Measurements from ENCODE around the gene LDHAL6B. TPM values are rescaled to one million over a fixed set of nuclear protein-coding genes. Genes with fewer than 3 reads are reported as not detected.

Gene LDHAL6B
- total RNA-seq, 2 experiments from 2014 or later: not detected

DNA sequence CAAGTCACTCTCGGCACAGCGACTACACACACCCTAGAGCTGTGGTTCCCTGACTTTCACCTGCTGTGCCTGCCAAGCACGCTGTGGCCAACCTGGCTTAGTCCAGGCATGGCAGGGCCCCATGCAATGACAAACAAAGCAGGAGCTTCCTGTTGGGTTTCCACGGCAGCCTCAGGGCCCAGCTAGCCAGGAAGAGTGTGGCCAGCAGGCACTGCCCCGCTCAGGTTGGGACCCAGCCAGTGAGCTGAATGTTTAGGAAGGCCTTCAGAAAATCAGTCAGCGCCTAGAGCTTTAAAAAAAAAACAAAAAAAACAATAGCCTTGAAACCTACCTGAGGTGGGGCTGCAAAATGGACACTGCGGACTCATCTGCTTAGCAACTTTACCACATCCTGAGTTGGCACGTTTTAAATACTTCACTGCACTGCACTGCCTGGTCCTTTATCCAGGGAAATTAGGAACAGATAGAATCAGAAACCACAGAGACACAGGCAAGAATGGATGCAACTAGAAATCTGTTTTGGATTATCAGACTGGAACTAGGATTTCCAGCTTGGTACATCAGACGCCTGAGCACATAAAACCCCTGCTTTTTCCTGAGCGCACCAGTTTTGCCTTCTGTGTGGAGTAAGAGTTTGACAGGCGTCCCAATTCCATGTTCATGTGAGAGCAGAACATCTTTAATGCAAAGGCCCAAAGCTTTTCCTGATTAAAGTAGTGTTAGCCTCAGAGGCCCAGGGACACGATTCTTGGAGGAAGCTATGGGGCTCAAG is 36.2 kb upstream of the LDHAL6B start:
- peaks cover 34% of the 10 kb centered on the region for H3K4me1 Mint-ChIP-seq
- H3K27me3 Mint-ChIP-seq: no peaks in the 10 kb centered on the region
- H3K36me3 Mint-ChIP-seq (ENCODE audit: low read depth): peaks cover 5% of the 10 kb centered on the region
- no peaks in the 10 kb centered on the region for H3K9me3 Mint-ChIP-seq
- H3K27ac Mint-ChIP-seq: peak overlapping the region; percentile 41
- ChIA-PET POLR2A (no interaction called here), CTCF (interaction anchor here (1.7 kb wide), 1 partner anchor 125 kb away, joined by 4 read pairs; no protein-coding TSS in a partner anchor)
- DNase-seq: no peak
- H3K4me3 Mint-ChIP-seq: no peak overlapping the region

DNA sequence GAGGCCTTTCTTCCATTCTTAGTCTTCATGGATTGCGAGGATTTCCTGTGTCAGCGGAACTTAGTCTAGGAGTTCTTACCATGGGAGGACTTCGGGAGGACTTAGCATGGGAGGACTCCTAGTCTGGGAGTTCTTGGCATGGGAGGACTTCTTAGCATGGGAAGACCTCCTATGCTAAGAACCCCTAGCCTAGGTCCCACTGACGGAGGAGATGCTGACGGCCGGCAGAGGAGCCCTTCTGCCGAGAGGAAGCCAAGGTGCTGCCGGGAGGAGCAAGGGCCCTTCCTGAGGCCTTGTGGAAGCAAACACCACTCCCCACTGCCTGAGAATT is 35.6 kb upstream of the LDHAL6B start:
- no peak overlapping the region for H3K4me3 Mint-ChIP-seq
- no peak for DNase-seq
- POLR2A ChIA-PET: no interaction called here
- H3K36me3 Mint-ChIP-seq (ENCODE audit: low read depth): peaks cover 1% of the 10 kb centered on the region
- H3K27me3 Mint-ChIP-seq: no peaks in the 10 kb centered on the region
- no peaks in the 10 kb centered on the region for H3K9me3 Mint-ChIP-seq
- CTCF ChIA-PET: no interaction called here
- H3K27ac Mint-ChIP-seq: no peak overlapping the region
- peaks cover 32% of the 10 kb centered on the region for H3K4me1 Mint-ChIP-seq

DNA sequence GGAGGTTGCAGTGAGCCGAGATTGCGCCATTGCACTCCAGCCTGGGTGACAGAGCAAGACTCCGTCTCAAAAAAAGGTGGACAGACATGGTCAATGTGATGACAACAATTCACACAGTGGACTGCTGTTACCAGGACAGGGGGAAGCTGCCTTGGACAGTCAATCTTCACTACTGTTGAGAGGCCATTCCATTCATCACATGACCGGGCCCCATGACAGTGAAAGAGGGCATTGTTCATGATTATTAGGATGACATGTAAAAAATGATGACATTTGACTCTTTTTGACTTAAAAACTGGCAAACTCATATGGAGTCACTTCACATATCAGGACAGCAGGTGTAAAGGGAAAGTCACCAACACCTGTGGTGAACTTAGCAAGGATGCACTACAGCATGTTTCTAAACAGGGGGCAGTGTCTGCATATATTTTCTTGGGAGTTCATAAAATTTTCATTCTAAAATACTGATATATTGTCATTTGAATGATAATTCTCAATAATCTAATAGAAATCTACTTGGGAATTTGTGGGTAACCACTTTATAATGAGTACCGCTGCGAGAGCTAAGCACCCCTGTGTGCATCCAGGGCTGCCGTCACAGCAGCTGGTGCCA is 34.2 kb upstream of the LDHAL6B start:
- H3K4me1 Mint-ChIP-seq: peaks cover 28% of the 10 kb centered on the region
- H3K27ac Mint-ChIP-seq: no peak overlapping the region
- DNase-seq: no peak
- H3K4me3 Mint-ChIP-seq: no peak overlapping the region
- POLR2A ChIA-PET: no interaction called here
- peaks cover 6% of the 10 kb centered on the region for H3K27me3 Mint-ChIP-seq
- CTCF ChIA-PET: interaction anchor here (1.5 kb wide), 1 partner anchor 320 kb away, joined by 3 read pairs; no protein-coding TSS in a partner anchor
- no peaks in the 10 kb centered on the region for H3K9me3 Mint-ChIP-seq
- peaks cover 1% of the 10 kb centered on the region for H3K36me3 Mint-ChIP-seq (ENCODE audit: low read depth)

DNA sequence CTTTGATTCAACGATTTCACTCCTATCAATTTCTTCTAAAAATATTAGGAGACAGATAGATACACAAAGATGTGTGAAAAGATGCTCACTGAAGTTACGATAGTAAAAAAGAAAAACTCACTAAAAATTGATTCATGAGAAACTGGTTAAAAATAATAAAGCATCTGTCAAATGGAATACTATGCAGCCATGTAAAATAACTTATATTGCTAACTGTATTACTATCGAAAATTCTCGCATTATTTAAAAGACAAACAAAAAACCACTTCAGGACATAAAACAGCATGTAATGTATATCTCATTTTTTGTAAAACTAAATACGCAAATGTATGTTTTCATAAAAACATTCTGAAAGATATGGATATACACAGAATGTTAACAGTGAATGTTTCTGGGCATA is 33.4 kb upstream of the LDHAL6B start:
- H3K27me3 Mint-ChIP-seq: peaks cover 11% of the 10 kb centered on the region
- H3K4me3 Mint-ChIP-seq: no peak overlapping the region
- POLR2A ChIA-PET: no interaction called here
- no peak for DNase-seq
- CTCF ChIA-PET: interaction anchor here (1.5 kb wide), 1 partner anchor 319 kb away, joined by 3 read pairs; no protein-coding TSS in a partner anchor
- peaks cover 1% of the 10 kb centered on the region for H3K36me3 Mint-ChIP-seq (ENCODE audit: low read depth)
- H3K4me1 Mint-ChIP-seq: peaks cover 28% of the 10 kb centered on the region
- H3K9me3 Mint-ChIP-seq: no peaks in the 10 kb centered on the region
- no peak overlapping the region for H3K27ac Mint-ChIP-seq

DNA sequence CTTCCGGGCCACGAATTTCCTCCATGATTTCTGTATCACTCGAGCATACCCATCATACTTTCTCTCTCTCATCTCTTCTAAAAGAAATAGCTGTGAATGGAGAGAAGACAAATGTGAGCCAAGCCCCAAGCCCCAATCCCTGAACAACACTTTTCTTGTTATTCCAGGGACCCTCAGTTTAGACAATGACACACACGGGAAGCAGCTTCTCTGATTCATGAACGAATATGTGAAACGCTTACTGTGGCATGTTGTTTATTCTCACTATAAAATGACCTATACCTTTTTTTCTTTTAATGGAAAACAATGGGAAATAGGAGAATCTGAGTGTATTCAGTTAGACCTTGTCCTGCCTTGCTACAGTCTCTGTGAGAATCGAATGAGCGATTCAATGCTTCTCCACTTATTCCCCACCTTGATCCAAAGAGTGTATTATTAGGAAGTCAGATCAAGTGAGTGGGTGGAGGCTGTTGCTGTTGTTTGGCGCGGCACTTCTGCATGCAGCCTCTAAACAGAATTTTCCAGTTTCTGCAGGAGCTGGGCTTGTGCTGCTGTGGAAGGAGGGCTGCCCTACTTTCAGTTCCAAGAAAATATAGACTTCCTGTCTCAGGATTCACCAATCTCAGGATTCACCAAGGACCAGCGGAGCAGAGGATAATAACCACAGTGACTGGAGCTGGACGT is 32.4 kb upstream of the LDHAL6B start:
- DNase-seq: no peak
- CTCF ChIA-PET: interaction anchor here (0.9 to 1.2 kb wide), 2 partner anchors 83 to 186 kb away, joined by 3 read pairs; no protein-coding TSS in a partner anchor
- peaks cover 26% of the 10 kb centered on the region for H3K4me1 Mint-ChIP-seq
- peaks cover 11% of the 10 kb centered on the region for H3K27me3 Mint-ChIP-seq
- no peaks in the 10 kb centered on the region for H3K9me3 Mint-ChIP-seq
- H3K36me3 Mint-ChIP-seq (ENCODE audit: low read depth): peaks cover 1% of the 10 kb centered on the region
- POLR2A ChIA-PET: interaction anchor here (0.6 to 0.7 kb wide), 2 partner anchors 145 to 195 kb away, joined by 3 to 4 read pairs; no protein-coding TSS in a partner anchor
- no peak overlapping the region for H3K27ac Mint-ChIP-seq
- H3K4me3 Mint-ChIP-seq: no peak overlapping the region

DNA sequence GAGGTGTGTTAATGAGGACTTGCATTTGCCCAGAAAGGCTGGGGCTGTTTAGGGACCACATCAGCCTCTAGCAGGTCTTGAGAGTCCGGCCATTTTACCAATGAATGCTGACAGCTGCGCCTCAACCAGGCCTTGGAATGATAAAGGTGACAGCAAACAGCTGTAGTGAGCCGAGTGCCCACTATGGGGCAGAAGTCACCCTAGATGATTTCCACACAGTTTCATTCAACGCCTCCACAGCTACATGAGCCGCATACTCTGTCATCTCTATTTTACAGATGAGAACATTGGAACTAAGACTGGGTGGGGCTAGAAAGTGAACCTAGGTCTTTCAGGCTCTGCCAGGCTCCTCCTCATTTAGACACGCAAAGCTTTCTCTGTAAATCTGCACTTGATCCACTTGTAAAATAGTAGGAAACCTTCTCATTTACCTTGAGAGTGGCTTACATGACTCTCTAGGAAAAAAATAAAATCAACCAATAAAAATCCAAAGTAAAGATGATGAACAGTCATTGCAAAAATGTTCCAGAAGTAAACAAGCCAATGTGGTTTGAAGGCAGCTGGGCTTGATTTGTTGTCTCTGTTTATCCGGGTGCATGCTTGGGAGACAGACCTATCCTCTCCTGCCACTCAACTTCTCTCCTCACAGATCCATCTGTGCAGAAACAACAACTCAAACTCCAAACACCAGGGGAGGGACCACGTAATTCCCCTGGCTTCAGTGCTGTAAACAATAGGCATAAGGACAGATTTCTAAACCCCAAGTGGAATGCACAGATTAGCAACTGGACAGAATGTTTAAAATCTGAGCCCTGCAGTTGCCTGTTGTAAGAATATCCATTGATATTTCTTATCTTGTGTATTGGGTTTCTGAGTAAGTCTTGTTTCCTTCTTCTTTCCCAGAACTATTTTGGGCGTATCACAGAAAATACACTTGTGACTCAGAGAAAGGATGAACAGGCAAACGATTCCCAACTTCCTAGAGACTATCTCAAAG is 31.5 kb upstream of the LDHAL6B start:
- ChIA-PET POLR2A (interaction anchor here (0.6 kb wide), 1 partner anchor 196 kb away, joined by 3 read pairs; no protein-coding TSS in a partner anchor), CTCF (interaction anchor here (0.7 to 1.2 kb wide), 3 partner anchors 82 to 319 kb away, joined by 3 read pairs; no protein-coding TSS in a partner anchor)
- H3K36me3 Mint-ChIP-seq (ENCODE audit: low read depth): peaks cover 1% of the 10 kb centered on the region
- peaks cover 20% of the 10 kb centered on the region for H3K4me1 Mint-ChIP-seq
- H3K27me3 Mint-ChIP-seq: peaks cover 11% of the 10 kb centered on the region
- no peak overlapping the region for H3K4me3 Mint-ChIP-seq
- peaks cover 2% of the 10 kb centered on the region for H3K9me3 Mint-ChIP-seq
- peak; percentile 46 for DNase-seq
- no peak overlapping the region for H3K27ac Mint-ChIP-seq

DNA sequence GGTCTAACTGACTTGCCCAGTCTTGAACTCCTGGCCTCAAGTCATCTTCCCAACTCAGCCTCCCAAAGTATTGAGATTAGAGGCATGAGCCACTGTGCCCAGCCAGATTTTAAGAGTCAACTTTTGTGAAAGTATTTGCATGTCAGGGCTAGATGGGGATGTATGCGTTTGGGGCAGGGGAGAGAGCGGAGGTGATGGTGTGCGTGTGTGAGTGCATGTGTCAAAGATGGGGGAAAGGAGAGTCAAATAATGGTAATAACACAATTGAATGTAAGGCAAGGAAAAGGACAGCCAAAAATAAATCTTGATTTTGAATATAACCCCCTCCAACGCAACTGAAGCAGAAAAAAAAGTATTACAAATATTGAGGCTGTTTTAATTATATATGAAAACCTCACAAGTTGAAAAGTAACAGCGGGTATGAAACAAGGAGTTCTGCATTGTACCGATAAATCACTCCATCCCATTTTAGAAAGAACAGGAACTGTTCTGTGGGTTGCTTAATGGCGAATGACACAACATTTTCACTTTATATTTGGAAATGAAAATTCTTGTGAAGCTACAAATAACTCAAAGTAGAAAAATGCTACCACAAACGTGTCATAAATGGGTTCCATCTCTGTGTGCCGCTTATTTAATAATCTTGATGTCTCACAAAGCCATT is 29.9 kb upstream of the LDHAL6B start:
- H3K4me3 Mint-ChIP-seq: no peak overlapping the region
- H3K27ac Mint-ChIP-seq: no peak overlapping the region
- POLR2A ChIA-PET: no interaction called here
- H3K36me3 Mint-ChIP-seq (ENCODE audit: low read depth): peaks cover 9% of the 10 kb centered on the region
- CTCF ChIA-PET: interaction anchor here (0.6 to 1.7 kb wide), 5 partner anchors 9 to 1135 kb away, joined by 3 to 5 read pairs (median 4); no protein-coding TSS in a partner anchor
- peaks cover 12% of the 10 kb centered on the region for H3K4me1 Mint-ChIP-seq
- H3K9me3 Mint-ChIP-seq: peaks cover 12% of the 10 kb centered on the region
- DNase-seq: no peak
- peaks cover 11% of the 10 kb centered on the region for H3K27me3 Mint-ChIP-seq

DNA sequence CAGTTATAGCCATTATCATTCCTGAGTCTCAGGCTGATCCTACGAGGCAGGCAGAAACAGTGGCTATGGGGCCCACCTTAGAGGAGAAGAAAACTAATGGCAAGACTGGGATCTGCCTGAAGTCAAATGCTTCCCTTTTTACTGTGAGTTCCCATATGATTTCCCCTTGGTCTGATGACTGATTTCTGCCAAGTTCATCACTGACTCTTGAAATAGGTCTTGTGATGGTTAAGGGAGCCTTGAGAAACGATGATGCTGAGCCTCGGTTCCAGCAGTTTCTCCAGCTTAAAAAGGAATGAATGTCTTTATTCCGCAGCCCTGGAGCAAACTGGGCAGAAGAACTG is 29.4 kb upstream of the LDHAL6B start:
- Mint-ChIP-seq H3K27ac (no peak overlapping the region), H3K36me3 (ENCODE audit: low read depth) (peaks cover 10% of the 10 kb centered on the region), H3K27me3 (peaks cover 11% of the 10 kb centered on the region), H3K9me3 (peaks cover 13% of the 10 kb centered on the region), H3K4me1 (peaks cover 12% of the 10 kb centered on the region), H3K4me3 (no peak overlapping the region)
- CTCF ChIA-PET: interaction anchor here (1.1 to 2.0 kb wide), 5 partner anchors 9 to 316 kb away, joined by 3 to 5 read pairs (median 4); no protein-coding TSS in a partner anchor
- DNase-seq: no peak
- POLR2A ChIA-PET: no interaction called here

DNA sequence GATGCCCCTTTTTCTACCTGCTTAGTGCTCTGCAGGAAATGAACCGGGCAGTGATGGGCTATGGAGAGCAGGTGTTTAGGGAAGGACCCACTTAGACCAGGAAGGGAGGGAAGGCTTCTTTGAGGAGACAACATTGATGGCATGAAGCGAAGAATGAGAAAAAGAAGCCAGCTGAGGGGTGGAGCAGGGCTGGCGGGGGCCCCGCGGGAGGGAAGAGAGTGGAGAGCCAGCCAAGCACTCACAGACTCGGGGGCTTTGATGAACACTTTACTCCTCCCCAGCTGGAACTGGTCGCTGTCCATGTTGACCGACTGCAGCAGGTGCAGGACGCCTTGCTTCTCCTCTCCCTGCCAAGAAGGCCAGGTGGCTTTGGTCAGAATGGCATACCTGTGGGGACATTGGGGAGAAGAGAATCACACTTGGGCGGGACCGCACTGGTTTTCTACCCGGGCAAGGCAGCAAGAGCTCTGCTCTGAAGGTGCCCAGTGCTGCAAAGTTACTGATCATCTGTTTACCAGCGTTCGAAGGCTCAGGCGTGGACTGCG is 28.4 kb upstream of the LDHAL6B start:
- H3K4me3 Mint-ChIP-seq: no peak overlapping the region
- no peak for DNase-seq
- peaks cover 17% of the 10 kb centered on the region for H3K9me3 Mint-ChIP-seq
- H3K27me3 Mint-ChIP-seq: peaks cover 11% of the 10 kb centered on the region
- H3K36me3 Mint-ChIP-seq (ENCODE audit: low read depth): peaks cover 10% of the 10 kb centered on the region
- H3K4me1 Mint-ChIP-seq: peaks cover 12% of the 10 kb centered on the region
- no peak overlapping the region for H3K27ac Mint-ChIP-seq
- POLR2A ChIA-PET: no interaction called here
- CTCF ChIA-PET: interaction anchor here (0.5 to 2.0 kb wide), 6 partner anchors 8 to 315 kb away, joined by 3 to 5 read pairs (median 4); no protein-coding TSS in a partner anchor

DNA sequence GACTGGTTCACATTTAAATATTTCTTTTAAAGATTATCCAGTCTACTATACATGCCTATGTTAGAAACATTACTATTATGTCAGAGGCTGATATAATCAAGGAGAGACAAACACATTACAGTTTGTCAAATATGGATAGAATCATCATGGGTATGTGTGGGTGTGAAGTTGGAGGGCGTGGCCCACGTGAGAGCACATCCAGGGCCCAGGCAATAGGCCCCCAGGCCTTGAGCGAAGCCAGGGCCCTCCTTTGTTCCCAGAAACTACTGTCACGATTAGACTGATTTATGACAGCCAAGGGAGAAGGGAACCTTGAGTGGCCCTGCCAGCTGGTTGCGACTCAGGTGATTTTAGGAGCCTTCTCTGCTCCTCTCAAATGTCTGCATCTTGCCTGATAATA is 26.9 kb upstream of the LDHAL6B start:
- peaks cover 11% of the 10 kb centered on the region for H3K27me3 Mint-ChIP-seq
- H3K36me3 Mint-ChIP-seq (ENCODE audit: low read depth): peaks cover 10% of the 10 kb centered on the region
- peaks cover 12% of the 10 kb centered on the region for H3K4me1 Mint-ChIP-seq
- ChIA-PET POLR2A (no interaction called here), CTCF (no interaction called here)
- peaks cover 17% of the 10 kb centered on the region for H3K9me3 Mint-ChIP-seq
- no peak overlapping the region for H3K27ac Mint-ChIP-seq
- no peak overlapping the region for H3K4me3 Mint-ChIP-seq
- DNase-seq: no peak

DNA sequence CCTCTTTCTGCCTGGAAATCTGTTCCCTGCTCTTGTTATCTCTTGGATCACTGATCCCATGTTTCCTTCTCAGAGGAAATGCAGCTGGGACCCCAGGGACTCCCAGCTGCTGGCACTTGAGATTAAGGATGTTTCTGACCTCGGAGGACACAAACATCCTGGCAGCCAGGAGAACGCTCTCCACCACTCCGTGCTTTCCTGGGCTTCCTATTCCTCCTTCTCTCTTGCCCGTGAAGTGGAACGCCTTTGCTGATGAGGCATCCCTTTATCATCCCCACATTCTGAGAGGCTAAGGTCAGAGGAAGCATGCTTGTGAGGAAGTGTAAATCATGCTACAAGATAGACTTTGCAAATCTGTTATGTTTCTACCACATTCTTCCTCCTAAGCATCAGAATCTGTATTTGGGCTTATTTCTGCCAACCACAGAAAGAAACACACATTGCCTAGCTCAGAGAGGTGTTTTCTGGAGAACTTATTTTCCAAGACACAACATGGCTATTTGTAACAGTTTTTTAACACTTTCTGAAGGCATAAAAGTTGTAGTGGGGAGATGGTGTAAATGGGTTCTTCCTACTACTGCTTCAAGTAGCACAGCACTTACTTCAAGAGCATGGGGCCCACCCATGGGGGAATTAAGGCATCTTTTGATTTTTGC is 25.6 kb upstream of the LDHAL6B start:
- CTCF ChIA-PET: no interaction called here
- Mint-ChIP-seq H3K4me3 (no peak overlapping the region), H3K4me1 (peaks cover 2% of the 10 kb centered on the region), H3K27ac (no peak overlapping the region), H3K36me3 (ENCODE audit: low read depth) (peaks cover 10% of the 10 kb centered on the region), H3K9me3 (peaks cover 17% of the 10 kb centered on the region), H3K27me3 (peaks cover 11% of the 10 kb centered on the region)
- POLR2A ChIA-PET: no interaction called here
- DNase-seq: no peak
